IMR-90 (cell line): ENCODE measurements around the gene TCAP. TPM values are rescaled to one million over a fixed set of nuclear protein-coding genes. Genes with fewer than 3 reads are reported as not detected.

Experiments used
- ATAC-seq: fragments of 200-7000 bp; cut with Tn5 transposase; 2 replicates; pipeline ENCODE4 v1.9.1; 2020; ENCODE audit warnings: low read depth, mild to moderate bottlenecking, moderate library complexity
- BruUV-seq: library from RNA; stranded (reverse); fragments of 400-500 nt; replicated peaks from 2 replicates; lab custom pipeline; 2021; lab: Mats Ljungman, UMichigan
- CTCF ChIA-PET: fragments of 300-600 bp; formaldehyde crosslinking; extraction: SDS; loops from one replicate; lab custom pipeline; 2021; ENCODE audit warnings: antibody characterized with exemption; lab: Yijun Ruan, JAX
- POLR2A ChIA-PET: fragments of 300-600 bp; sonication (Branson Sonifier 250); formaldehyde crosslinking; loops from one replicate; lab custom pipeline; 2022; ENCODE audit warnings: antibody characterized with exemption; ENCODE audit not compliant: unreplicated experiment; lab: Charles Lee
- DNase-seq: peaks from one replicate; pipeline ENCODE4 v3.0.0; 2013
- H2AFZ ChIP-seq: replicated peaks from 2 replicates; pipeline ENCODE3; 2013; ENCODE audit warnings: low read length, mild to moderate bottlenecking; ENCODE audit not compliant: poor library complexity
- H2AK5ac ChIP-seq: 2 replicates; pipeline ENCODE4 v1.6.1; 2013; ENCODE audit warnings: low read depth, low read length, inconsistent platforms
- H2AK9ac ChIP-seq: replicated peaks from 2 replicates; pipeline ENCODE3; 2013; ENCODE audit warnings: mild to moderate bottlenecking, low read depth, low read length, moderate library complexity; ENCODE audit not compliant: poor library complexity
- H2BK120ac ChIP-seq: 2 replicates; pipeline ENCODE4 v1.6.1; 2013; ENCODE audit warnings: low read depth, low read length, inconsistent platforms
- H2BK15ac ChIP-seq: 3 replicates; pipeline ENCODE4 v1.6.1; 2013; ENCODE audit warnings: low read depth, low read length, inconsistent platforms
- H2BK20ac ChIP-seq: 2 replicates; pipeline ENCODE4 v1.6.1; 2013; ENCODE audit warnings: low read depth, mild to moderate bottlenecking, inconsistent platforms, low read length, moderate library complexity
- H2BK5ac ChIP-seq: 2 replicates; pipeline ENCODE4 v1.6.1; 2013; ENCODE audit warnings: mild to moderate bottlenecking, low read depth, low read length, inconsistent platforms; ENCODE audit not compliant: poor library complexity, severe bottlenecking
- H3K14ac ChIP-seq: replicated peaks from 2 replicates; pipeline ENCODE4 v1.6.1; 2013; ENCODE audit warnings: low read depth, low read length, inconsistent platforms
- H3K18ac ChIP-seq: 2 replicates; pipeline ENCODE4 v1.6.1; 2013; ENCODE audit warnings: low read depth, low read length, control low read depth
- H3K23ac ChIP-seq: 2 replicates; pipeline ENCODE4 v1.6.1; 2013; ENCODE audit warnings: low read depth, low read length, inconsistent platforms
- H3K27ac ChIP-seq: 2 replicates; pipeline ENCODE4 v1.5.1; 2013; ENCODE audit warnings: mild to moderate bottlenecking, control low read depth, low read length; ENCODE audit not compliant: insufficient read depth
- H3K27me3 ChIP-seq: 2 replicates; pipeline ENCODE4 v1.6.1; 2013; ENCODE audit warnings: low read length; ENCODE audit not compliant: control insufficient read depth, insufficient read depth
- H3K36me3 ChIP-seq: 2 replicates; pipeline ENCODE4 v1.6.1; 2013; ENCODE audit warnings: low read length, mixed read lengths; ENCODE audit not compliant: control insufficient read depth, insufficient read depth
- H3K4ac ChIP-seq: 2 replicates; pipeline ENCODE4 v1.6.1; 2013; ENCODE audit warnings: low read depth, low read length, inconsistent platforms
- H3K4me1 ChIP-seq: 2 replicates; pipeline ENCODE4 v1.6.1; 2013; ENCODE audit warnings: low read length, mixed read lengths; ENCODE audit not compliant: control insufficient read depth, insufficient read depth
- H3K4me2 ChIP-seq: 2 replicates; pipeline ENCODE4 v1.6.1; 2013; ENCODE audit warnings: low read depth, mild to moderate bottlenecking, control low read depth, low read length, moderate library complexity
- H3K4me3 ChIP-seq: 2 replicates; pipeline ENCODE4 v1.5.1; 2013; ENCODE audit warnings: low read depth, mild to moderate bottlenecking, control low read depth, low read length, moderate library complexity; ENCODE audit not compliant: insufficient read depth
- H3K56ac ChIP-seq: 2 replicates; pipeline ENCODE4 v1.6.1; 2013; ENCODE audit warnings: low read length, inconsistent platforms; ENCODE audit not compliant: insufficient read depth; ENCODE audit errors: extremely low read depth
- H3K79me1 ChIP-seq, 2 experiments: 2 replicates each; pipeline ENCODE4 v1.6.1; 2013; ENCODE audit warnings: low read length in 2 of 2, inconsistent platforms in 1 of 2, low read depth in 1 of 2
- H3K9ac ChIP-seq: 2 replicates; pipeline ENCODE4 v1.6.1; 2013; ENCODE audit warnings: low read depth, low read length, control low read depth
- H3K9me1 ChIP-seq: 2 replicates; pipeline ENCODE4 v1.6.1; 2013; ENCODE audit warnings: low read length, inconsistent platforms; ENCODE audit not compliant: insufficient read depth
- H3K9me3 ChIP-seq: 2 replicates; pipeline ENCODE4 v1.6.1; 2013; ENCODE audit warnings: low read length; ENCODE audit not compliant: control insufficient read depth, insufficient read depth
- H4K20me1 ChIP-seq: 2 replicates; pipeline ENCODE4 v1.6.1; 2013; ENCODE audit warnings: low read length, inconsistent platforms; ENCODE audit not compliant: insufficient read depth
- H4K5ac ChIP-seq: 2 replicates; pipeline ENCODE4 v1.6.1; 2013; ENCODE audit warnings: mild to moderate bottlenecking, low read depth, low read length, control low read depth
- H4K8ac ChIP-seq, 2 experiments: 2 replicates each; pipeline ENCODE4 v1.6.1; 2013; ENCODE audit warnings: low read depth in 2 of 2, low read length in 2 of 2, control low read depth in 1 of 2, inconsistent platforms in 1 of 2
- H4K91ac ChIP-seq: 2 replicates; pipeline ENCODE4 v1.6.1; 2013; ENCODE audit warnings: low read depth, low read length, inconsistent platforms; ENCODE audit not compliant: insufficient read depth
- MAZ ChIP-seq: IDR thresholded peaks from 2 replicates; pipeline ENCODE4 v1.6.1; 2012; ENCODE audit warnings: low read depth, mild to moderate bottlenecking, low read length, improper control_type of control experiment, moderate library complexity, borderline replicate concordance
- WGBS, 2 experiments: methylation state at CpG; one replicate each; pipeline versions ENCODE4 v1.1.5 to v1.1.7; 2013; ENCODE audit warnings: missing lambda C conversion rate in 2 of 2; ENCODE audit not compliant: insufficient read length in 1 of 2; ENCODE audit errors: extremely low coverage in 2 of 2; 5-methylcytosine and 5-hydroxymethylcytosine counted together
- dilution Hi-C: fragments of 300-500 bp; cut with HindIII; formaldehyde crosslinking; loops from one replicate; pipeline ENCODE4 v1.14.3; 2018; ENCODE audit warnings: low sequenced_read_pairs; ENCODE audit not compliant: unreplicated experiment
- in situ Hi-C: fragments of 300-500 bp; cut with MboI; formaldehyde crosslinking; loops from 3 replicates; pipeline ENCODE4 v1.14.3; 2019; ENCODE audit warnings: low sequenced_read_pairs, inconsistent platforms, mixed read lengths
- intact Hi-C: fragments of 100-400 bp; cut with micrococcal nuclease; formaldehyde crosslinking; loops from 2 replicates; pipeline ENCODE4 v1.10.0; 2022
- polyA plus RNA-seq, 3 experiments: library from polyadenylated mRNA; depleted of rRNA; stranded (reverse); fragments of >200 nt; gene quantifications; 2 replicates each; pipeline ENCODE4 v1.2.3, GENCODE V29; 2012; ENCODE audit warnings: low replicate concordance in 1 of 3
- total RNA-seq: library from RNA; depleted of rRNA; stranded (reverse); fragments of >200 nt; gene quantifications from 2 replicates; pipeline ENCODE4 v1.2.3, GENCODE V29; 2012
- TF ChIP-seq, protein P1 (sequence below): conservative IDR thresholded peaks from 2 replicates; pipeline ENCODE4 v1.5.1; 2012; ENCODE audit warnings: mild to moderate bottlenecking, low read depth, low read length, improper control_type of control experiment

Gene TCAP
- total and polyA plus RNA-seq, 2 of the 4 experiments (the other 2 are of a cell fraction): under 0.01 to 0.21 TPM

GRCh38 chr17:39699818-39700147, 34.6 kb downstream of the TCAP start, which contains the start of gene ERBB2:
Gene ERBB2 (plus strand): TSS chr17:39700064. CDS start chr17:39700239, 175 bp downstream.
- Histone ChIP-seq H3K56ac (peak within 1 kb of the TSS; percentile 19; the same call in 1 of the 2 replicates), H3K27me3 (no peaks in the 10 kb centered on the region), H3K23ac (peak within 1 kb of the TSS; percentile 96), H2BK20ac (no peak within 1 kb of the TSS), H4K8ac (peak within 1 kb of the TSS; percentile 86 to 88), H4K5ac (peak within 1 kb of the TSS; percentile 91), H3K79me1 (peaks cover 0 to 49% of the 10 kb centered on the region in 2 experiments; a peak in 3 of 4 replicates), H3K4me2 (peak within 1 kb of the TSS; percentile 99), H3K4me3 (peak within 1 kb of the TSS; percentile 90), H3K4me1 (peaks cover 18% of the 10 kb centered on the region), H3K9me3 (no peaks in the 10 kb centered on the region), H3K36me3 (no peaks in the 10 kb centered on the region), H3K9me1 (peaks cover 24% of the 10 kb centered on the region), H3K27ac (peak within 1 kb of the TSS; percentile 46; the same call in 1 of the 2 replicates), H2AFZ (peak within 1 kb of the TSS; percentile 89), H4K91ac (peak within 1 kb of the TSS; percentile 46), H2BK15ac (no peak within 1 kb of the TSS), H3K9ac (peak within 1 kb of the TSS; percentile 87), H3K4ac (peak within 1 kb of the TSS; percentile 83), H2BK120ac (no peak within 1 kb of the TSS; the same call in 1 of the 2 replicates), H3K14ac (peak within 1 kb of the TSS; percentile 68), H2BK5ac (peak within 1 kb of the TSS; percentile 30), H2AK5ac (peak within 1 kb of the TSS; percentile 62), H3K18ac (peak within 1 kb of the TSS; percentile 70), H4K20me1 (peaks cover 35% of the 10 kb centered on the region), H2AK9ac (peak within 1 kb of the TSS; percentile 94)
- intact Hi-C loops (no loop called here), dilution Hi-C loops (no loop called here), in situ Hi-C loops (no loop called here)
- peak; percentile 99 for TF ChIP-seq MAZ
- TF ChIP-seq, protein P1, sequence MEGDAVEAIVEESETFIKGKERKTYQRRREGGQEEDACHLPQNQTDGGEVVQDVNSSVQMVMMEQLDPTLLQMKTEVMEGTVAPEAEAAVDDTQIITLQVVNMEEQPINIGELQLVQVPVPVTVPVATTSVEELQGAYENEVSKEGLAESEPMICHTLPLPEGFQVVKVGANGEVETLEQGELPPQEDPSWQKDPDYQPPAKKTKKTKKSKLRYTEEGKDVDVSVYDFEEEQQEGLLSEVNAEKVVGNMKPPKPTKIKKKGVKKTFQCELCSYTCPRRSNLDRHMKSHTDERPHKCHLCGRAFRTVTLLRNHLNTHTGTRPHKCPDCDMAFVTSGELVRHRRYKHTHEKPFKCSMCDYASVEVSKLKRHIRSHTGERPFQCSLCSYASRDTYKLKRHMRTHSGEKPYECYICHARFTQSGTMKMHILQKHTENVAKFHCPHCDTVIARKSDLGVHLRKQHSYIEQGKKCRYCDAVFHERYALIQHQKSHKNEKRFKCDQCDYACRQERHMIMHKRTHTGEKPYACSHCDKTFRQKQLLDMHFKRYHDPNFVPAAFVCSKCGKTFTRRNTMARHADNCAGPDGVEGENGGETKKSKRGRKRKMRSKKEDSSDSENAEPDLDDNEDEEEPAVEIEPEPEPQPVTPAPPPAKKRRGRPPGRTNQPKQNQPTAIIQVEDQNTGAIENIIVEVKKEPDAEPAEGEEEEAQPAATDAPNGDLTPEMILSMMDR: no peak
- DNase-seq (peak; percentile 73), ATAC-seq (peak; percentile 92)
- ChIA-PET POLR2A (interaction anchor here (0.6 kb wide), 2 partner anchors 12 to 77 kb away, joined by 4 to 6 read pairs; partner anchors contain the start of gene PGAP3), CTCF (interaction anchor here (1.3 to 1.5 kb wide), 2 partner anchors 11 to 31 kb away, joined by 5 to 7 read pairs; partner anchors contain the start of gene PGAP3)
- WGBS, 2 experiments: 0% methylated on average over 2 of the region's 20 CpGs; no CpG with 5 or more reads in 1 of the 2 experiments
- BruUV-seq: no TSS peak
